HG03175 (cell line): ENCODE results near the gene PSMC3IP.
"Not testable (repeated sequence)": the region's sequence is repeated elsewhere in the genome, so short reads cannot be mapped to it uniquely, and the experiment has no call there.

Experiments
- ATAC-seq: cut with Tn5 transposase; IDR thresholded peaks from one replicate; pipeline ENCODE4 v1.9.1; 2021; ENCODE audit warnings: mild to moderate bottlenecking, moderate library complexity; ENCODE audit not compliant: unreplicated experiment

PSMC3IP gene

GRCh38 chr17:42577532-42578281, at the start of gene PSMC3IP:
PSMC3IP (minus strand) TSS chr17:42577729; CDS start chr17:42577686, 43 bp downstream.
- ATAC-seq: peak; percentile 75

GRCh38 chr17:42623732-42624596, 46.4 kb upstream of the PSMC3IP start:
- no peak for ATAC-seq

- no peak for ATAC-seq
These were observed 45.7 kb upstream of the PSMC3IP start for GRCh38 chr17:42623271-42623670.

- not testable (repeated sequence) for ATAC-seq
These were observed 44.5 kb upstream of the PSMC3IP start for GRCh38 chr17:42621987-42622386.

- ATAC-seq: peak; percentile 73
These were observed 41.1 kb upstream of the PSMC3IP start for GRCh38 chr17:42618442-42619150.

- peak; percentile 18 for ATAC-seq
These were observed 40.5 kb upstream of the PSMC3IP start for GRCh38 chr17:42617956-42618431.

GRCh38 chr17:42613699-42614295, 36.3 kb upstream of the PSMC3IP start:
- no peak for ATAC-seq

- ATAC-seq: no peak
These were observed 34.5 kb upstream of the PSMC3IP start for GRCh38 chr17:42612013-42612412.

- not testable (repeated sequence) for ATAC-seq
These were observed 32.6 kb upstream of the PSMC3IP start for GRCh38 chr17:42609814-42610801.

- peak; percentile 88 for ATAC-seq
These were observed 31.8 kb upstream of the PSMC3IP start, which contains the start of the genes RETREG3 and TUBG1 for GRCh38 chr17:42609182-42609813. RETREG3 (minus strand) TSS chr17:42609374; CDS start chr17:42609324, 50 bp downstream. TUBG1 (plus strand) TSS chr17:42609683; CDS start chr17:42609738, 55 bp downstream.

- peak; percentile 36 for ATAC-seq
These were observed 31.0 kb upstream of the PSMC3IP start for GRCh38 chr17:42608305-42609181.

GRCh38 chr17:42607769-42608168, 30.2 kb upstream of the PSMC3IP start:
- no peak for ATAC-seq

GRCh38 chr17:42603318-42603717, 25.8 kb upstream of the PSMC3IP start:
- ATAC-seq: no peak

GRCh38 chr17:42598905-42599304, 21.4 kb upstream of the PSMC3IP start:
- no peak for ATAC-seq

GRCh38 chr17:42596386-42596785, 18.9 kb upstream of the PSMC3IP start:
- ATAC-seq: no peak

- no peak for ATAC-seq
These were observed 13.9 kb upstream of the PSMC3IP start for GRCh38 chr17:42591411-42591810.

GRCh38 chr17:42590886-42591285, 13.4 kb upstream of the PSMC3IP start:
- no peak for ATAC-seq
